Nephron (organoid): ENCODE measurements around the gene APBA3.
A peak's percentile ranks its signal among the peaks of the same experiment; 100 is the strongest.

Experiments used
- H3K27ac Mint-ChIP-seq, 3 experiments: 2 replicates each; pipeline ENCODE4 v1.8.0; 2020; ENCODE audit warnings: mixed read lengths in 3 of 3, mild to moderate bottlenecking in 2 of 3, moderate library complexity in 1 of 3
- H3K27me3 Mint-ChIP-seq: 2 replicates; pipeline ENCODE4 v1.8.0; 2021; ENCODE audit warnings: low read depth, mild to moderate bottlenecking, moderate library complexity, mixed read lengths
- H3K36me3 Mint-ChIP-seq: 2 replicates; pipeline ENCODE4 v1.8.0; 2020; ENCODE audit warnings: low read depth, mixed read lengths
- H3K4me1 Mint-ChIP-seq: 2 replicates; pipeline ENCODE4 v1.8.0; 2020; ENCODE audit warnings: mixed read lengths
- H3K4me3 Mint-ChIP-seq, 3 experiments: 2 replicates each; pipeline ENCODE4 v1.8.0; 2020; ENCODE audit warnings: mild to moderate bottlenecking in 3 of 3, mixed read lengths in 3 of 3, moderate library complexity in 2 of 3
- H3K9me3 Mint-ChIP-seq: 2 replicates; pipeline ENCODE4 v1.8.0; 2020; ENCODE audit warnings: mixed read lengths
- CTCF ChIP-seq, 3 experiments: fragments of 200-600 bp; sonication (generic); IDR thresholded peaks; one replicate each; pipeline ENCODE4 v1.5.0; 2021; ENCODE audit warnings: antibody characterized with exemption in 3 of 3; ENCODE audit not compliant: unreplicated experiment in 3 of 3

The APBA3 gene

GRCh38 chr19:3803114-3803888 lies 41.8 kb upstream of the APBA3 start:
- peaks cover 52% of the 10 kb centered on the region for H3K27me3 Mint-ChIP-seq
- no peak overlapping the region for H3K4me3 Mint-ChIP-seq
- H3K9me3 Mint-ChIP-seq, result peaks cover 3% of the 10 kb centered on the region
- H3K36me3 Mint-ChIP-seq, result no peaks in the 10 kb centered on the region
- no peak overlapping the region for H3K27ac Mint-ChIP-seq
- H3K4me1 Mint-ChIP-seq, result no peaks in the 10 kb centered on the region
- no peak for TF ChIP-seq CTCF (IDR thresholded peaks at IDR 0.05; ENCODE audit: unreplicated experiment in 3 of 3)

- peaks cover 9% of the 10 kb centered on the region for H3K9me3 Mint-ChIP-seq
- no peak overlapping the region for H3K27ac Mint-ChIP-seq
- no peaks in the 10 kb centered on the region for H3K4me1 Mint-ChIP-seq
- peaks cover 58% of the 10 kb centered on the region for H3K27me3 Mint-ChIP-seq
- H3K4me3 Mint-ChIP-seq, result peak overlapping the region; percentile 38 to 59 (median 47)
- H3K36me3 Mint-ChIP-seq, result no peaks in the 10 kb centered on the region
- peak in 1 of 3 experiments; percentile 17 for TF ChIP-seq CTCF (IDR thresholded peaks at IDR 0.05; ENCODE audit: unreplicated experiment in 3 of 3)
Observed at GRCh38 chr19:3801412-3802096, 40.1 kb upstream of the APBA3 start.

GRCh38 chr19:3800996-3801395 lies 39.5 kb upstream of the APBA3 start:
- Mint-ChIP-seq H3K36me3 (no peaks in the 10 kb centered on the region), H3K9me3 (peaks cover 11% of the 10 kb centered on the region), H3K4me3 (no peak overlapping the region), H3K27ac (no peak overlapping the region), H3K27me3 (peaks cover 60% of the 10 kb centered on the region), H3K4me1 (no peaks in the 10 kb centered on the region)
- TF ChIP-seq CTCF (IDR thresholded peaks at IDR 0.05; ENCODE audit: unreplicated experiment in 3 of 3), result no peak

- peaks cover 53% of the 10 kb centered on the region for H3K27me3 Mint-ChIP-seq
- H3K36me3 Mint-ChIP-seq, result no peaks in the 10 kb centered on the region
- no peak overlapping the region for H3K27ac Mint-ChIP-seq
- H3K4me3 Mint-ChIP-seq, result no peak overlapping the region
- H3K9me3 Mint-ChIP-seq, result peaks cover 14% of the 10 kb centered on the region
- TF ChIP-seq CTCF (IDR thresholded peaks at IDR 0.05; ENCODE audit: unreplicated experiment in 3 of 3), result no peak
- H3K4me1 Mint-ChIP-seq, result no peaks in the 10 kb centered on the region
Observed at GRCh38 chr19:3798137-3798536, 36.6 kb upstream of the APBA3 start.

- no peak for TF ChIP-seq CTCF (IDR thresholded peaks at IDR 0.05; ENCODE audit: unreplicated experiment in 3 of 3)
- no peaks in the 10 kb centered on the region for H3K36me3 Mint-ChIP-seq
- H3K4me3 Mint-ChIP-seq, result no peak overlapping the region
Observed at GRCh38 chr19:3796358-3796757, 34.9 kb upstream of the APBA3 start.

More at GRCh38 chr19:3796358-3796757, 34.9 kb upstream of the APBA3 start:
- Mint-ChIP-seq H3K27ac (no peak overlapping the region), H3K27me3 (peaks cover 46% of the 10 kb centered on the region), H3K9me3 (peaks cover 20% of the 10 kb centered on the region), H3K4me1 (no peaks in the 10 kb centered on the region)
